Measurements from ENCODE around the gene CHST11. TPM values are rescaled to one million over a fixed set of nuclear protein-coding genes. Genes with fewer than 3 reads are reported as not detected.

The CHST11 gene
- total and polyA plus RNA-seq, 2 of the 4 experiments (the other 2 are of a cell fraction): 1.4 to 2.7 TPM

GRCh38 chr12:104801427-104801826 is 344.7 kb downstream of the CHST11 start:
- H2AK9ac ChIP-seq (replicated peaks; ENCODE audit: low read depth, low read length, poor library complexity): no peak overlapping the region
- H2AK5ac ChIP-seq (ENCODE audit: low read depth, low read length): no peak overlapping the region
- in situ Hi-C loops (cut with MboI; ENCODE audit: low sequenced_read_pairs) (no loop called here), intact Hi-C loops (cut with micrococcal nuclease) (no loop called here), dilution Hi-C loops (cut with HindIII; ENCODE audit: low sequenced_read_pairs, unreplicated experiment) (no loop called here)
- no peak overlapping the region for H3K18ac ChIP-seq (ENCODE audit: low read depth, low read length)
- H2BK15ac ChIP-seq (ENCODE audit: low read depth, low read length): no peak overlapping the region
- H2BK120ac ChIP-seq (ENCODE audit: low read depth, low read length): no peak overlapping the region
- H3K9me1 ChIP-seq (ENCODE audit: insufficient read depth, low read length): no peaks in the 10 kb centered on the region; the same call in 1 of the 2 replicates
- H3K36me3 ChIP-seq (ENCODE audit: control insufficient read depth, insufficient read depth, low read length): no peaks in the 10 kb centered on the region
- BruUV-seq (replicated peaks): no TSS peak
- H2BK5ac ChIP-seq (ENCODE audit: low read depth, low read length, poor library complexity, severe bottlenecking): no peak overlapping the region
- no peak overlapping the region for H4K91ac ChIP-seq (ENCODE audit: insufficient read depth, low read depth, low read length)
- H3K14ac ChIP-seq (replicated peaks; ENCODE audit: low read depth, low read length): no peak overlapping the region
- H3K27me3 ChIP-seq (ENCODE audit: control insufficient read depth, insufficient read depth, low read length): peaks cover 5% of the 10 kb centered on the region; the same call in 1 of the 2 replicates
- CTCF ChIA-PET: no interaction called here
- H3K9me3 ChIP-seq (ENCODE audit: control insufficient read depth, insufficient read depth, low read length): no peaks in the 10 kb centered on the region
- H4K5ac ChIP-seq (ENCODE audit: low read depth, low read length): no peak overlapping the region
- no peak overlapping the region for H4K8ac ChIP-seq (ENCODE audit: low read depth in 2 of 2, low read length in 2 of 2)
- POLR2A ChIA-PET (ENCODE audit: unreplicated experiment): no interaction called here
- no peak overlapping the region for H3K4me3 ChIP-seq (ENCODE audit: insufficient read depth, low read depth, low read length)
- TF ChIP-seq BHLHE40 (IDR thresholded peaks at IDR 0.05; ENCODE audit: low read depth, low read length) (no peak), MAFK (IDR thresholded peaks at IDR 0.05; ENCODE audit: low read depth, low read length) (no peak), RCOR1 (IDR thresholded peaks at IDR 0.05; ENCODE audit: insufficient replicate concordance, low read length) (no peak), MAZ (IDR thresholded peaks at IDR 0.05; ENCODE audit: borderline replicate concordance, low read depth, low read length) (no peak), FOS (IDR thresholded peaks at IDR 0.05; ENCODE audit: low read depth, low read length) (no peak), POLR2A (IDR thresholded peaks at IDR 0.05; ENCODE audit: low read depth, low read length) (no peak), RFX5 (IDR thresholded peaks at IDR 0.05; ENCODE audit: low read depth, low read length) (no peak)
- no peak overlapping the region for H3K9ac ChIP-seq (ENCODE audit: low read depth, low read length)
- DNase-seq (no peak), ATAC-seq (ENCODE audit: low read depth) (no peak)
- no peak overlapping the region for H2AFZ ChIP-seq (replicated peaks; ENCODE audit: low read length, poor library complexity)
- H3K79me1 ChIP-seq (ENCODE audit: low read depth in 1 of 2, low read length in 2 of 2): no peaks in the 10 kb centered on the region
- H2BK20ac ChIP-seq (ENCODE audit: low read depth, low read length): no peak overlapping the region
- H3K4me1 ChIP-seq (ENCODE audit: control insufficient read depth, insufficient read depth, low read length): no peaks in the 10 kb centered on the region
- H3K23ac ChIP-seq (ENCODE audit: low read depth, low read length): no peak overlapping the region
- no peak overlapping the region for H3K27ac ChIP-seq (ENCODE audit: insufficient read depth, low read length)
- H4K20me1 ChIP-seq (ENCODE audit: insufficient read depth, low read length): no peaks in the 10 kb centered on the region
- no peak overlapping the region for H3K4me2 ChIP-seq (ENCODE audit: low read depth, low read length)
- H3K4ac ChIP-seq (ENCODE audit: low read depth, low read length): no peak overlapping the region
- H3K56ac ChIP-seq (ENCODE audit: extremely low read depth, insufficient read depth, low read length): no peak overlapping the region
